Activated naive CD4-positive, alpha-beta T cell (primary cell): ENCODE measurements around the gene PRKCI.
"Not testable (repeated sequence)": the region's sequence is repeated elsewhere in the genome, so short reads cannot be mapped to it uniquely, and the experiment has no call there.

Experiments used
- DNase-seq, 4 experiments: peaks; one replicate each; lab custom pipeline; 2025; lab: John Stamatoyannopoulos, UW

PRKCI gene

GRCh38 chr3:170222647-170223541 is 670 bp downstream of the PRKCI start:
- DNase-seq = peak in 2 of 4 experiments; percentile 19 to 50

DNA sequence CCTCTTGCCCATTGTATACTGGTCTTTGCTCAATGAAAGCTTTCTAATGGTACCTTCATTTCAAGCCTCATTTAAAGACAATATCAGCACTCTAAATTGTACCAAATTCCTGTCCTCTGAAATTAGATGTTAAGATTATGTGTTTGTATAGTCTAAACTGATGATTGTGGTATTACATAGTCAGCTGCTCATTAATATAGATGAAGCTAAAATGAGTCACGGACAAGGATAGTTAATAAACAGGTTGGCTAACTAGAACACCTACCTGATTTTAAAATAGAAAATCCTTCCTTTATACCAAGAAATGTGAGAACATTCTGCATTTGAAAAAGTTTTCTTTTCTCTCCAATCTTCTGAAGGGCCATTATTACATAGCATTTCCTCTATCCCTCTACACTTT is 2.9 kb downstream of the PRKCI start:
- DNase-seq = no peak

- no peak for DNase-seq
Observed at GRCh38 chr3:170226426-170226960, 4.3 kb downstream of the PRKCI start.

GRCh38 chr3:170228093-170228766 is 6.0 kb downstream of the PRKCI start:
- no peak for DNase-seq

DNA sequence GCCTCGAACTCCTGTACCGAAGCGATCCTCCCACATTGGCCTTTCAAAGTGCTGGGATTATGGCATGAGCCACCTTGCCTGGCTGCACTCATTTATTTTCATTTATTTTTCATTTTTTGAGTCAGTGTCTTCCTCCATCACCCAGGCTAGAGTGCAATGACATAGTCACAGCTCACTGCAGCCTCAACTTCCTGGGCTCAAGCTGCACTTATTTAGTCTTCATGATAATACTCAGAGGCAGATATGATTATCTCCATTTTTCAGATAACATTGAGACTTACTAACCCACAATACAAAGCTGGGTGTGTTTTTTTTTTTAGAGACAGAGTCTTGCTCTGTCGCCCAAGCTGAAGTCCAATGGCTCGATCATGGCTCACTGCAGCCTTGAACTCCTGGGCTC is 10.0 kb downstream of the PRKCI start:
- DNase-seq = no peak

DNA sequence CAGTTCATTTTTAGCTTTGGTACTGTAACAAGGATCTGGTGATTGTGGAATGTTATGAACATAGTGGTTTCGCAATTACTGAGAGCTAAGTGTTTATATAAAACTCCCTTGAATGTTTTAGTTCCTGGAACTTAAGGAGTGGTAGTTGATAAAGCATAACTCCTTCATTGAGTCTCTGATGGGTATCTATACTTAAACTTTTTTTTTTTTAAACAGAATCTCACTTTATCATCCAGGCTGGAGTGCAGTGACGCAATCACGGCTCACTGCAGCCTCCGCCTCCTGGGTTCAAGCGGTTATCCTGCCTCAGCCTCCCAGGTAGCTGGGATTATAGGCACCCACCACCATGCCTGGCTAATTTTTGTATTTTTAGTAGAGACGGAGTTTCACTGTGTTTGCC is 11.3 kb downstream of the PRKCI start:
- no peak for DNase-seq

DNA sequence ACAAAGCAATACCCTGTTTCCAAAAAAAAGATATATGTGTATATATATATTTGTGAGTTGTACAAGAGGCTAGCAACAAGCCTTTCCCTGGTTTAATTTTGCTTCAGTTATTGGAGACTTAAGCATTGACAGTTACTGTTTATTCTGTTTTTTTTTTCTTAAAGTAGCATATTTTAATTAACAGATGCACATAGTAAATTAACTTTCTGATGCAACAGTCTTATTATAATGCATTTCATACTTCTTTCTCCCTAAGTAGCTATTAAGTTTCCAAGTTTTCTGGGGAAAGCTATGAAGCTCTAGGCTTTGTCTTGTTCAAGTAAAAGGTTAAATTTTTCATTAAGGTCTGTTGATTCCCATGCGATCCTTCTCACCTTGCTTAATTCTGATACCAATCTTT is 17.9 kb downstream of the PRKCI start:
- DNase-seq = no peak

DNA sequence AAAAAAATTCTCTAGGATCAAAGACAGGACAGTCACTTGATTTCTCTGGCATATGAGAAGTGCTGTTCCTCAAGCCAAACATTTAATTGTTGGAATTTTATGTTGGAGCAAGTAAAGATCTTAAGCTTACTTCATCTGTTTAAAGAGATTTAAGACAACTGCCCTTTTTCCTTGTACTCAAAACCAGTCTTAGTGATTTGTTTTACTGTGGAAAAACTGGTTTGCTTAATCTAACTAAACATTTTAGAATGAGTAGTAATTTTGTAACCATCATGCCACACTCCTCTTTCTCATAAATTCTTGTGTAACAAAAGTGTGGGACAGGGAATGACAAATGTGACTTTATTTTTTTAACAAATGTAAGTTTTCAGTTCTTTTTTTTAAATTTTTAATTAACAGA is 18.4 kb downstream of the PRKCI start:
- DNase-seq = no peak

- DNase-seq = no peak
Observed at GRCh38 chr3:170244576-170244975, 22.4 kb downstream of the PRKCI start.

- no peak for DNase-seq
Observed at GRCh38 chr3:170247875-170248274, 25.7 kb downstream of the PRKCI start.

DNA sequence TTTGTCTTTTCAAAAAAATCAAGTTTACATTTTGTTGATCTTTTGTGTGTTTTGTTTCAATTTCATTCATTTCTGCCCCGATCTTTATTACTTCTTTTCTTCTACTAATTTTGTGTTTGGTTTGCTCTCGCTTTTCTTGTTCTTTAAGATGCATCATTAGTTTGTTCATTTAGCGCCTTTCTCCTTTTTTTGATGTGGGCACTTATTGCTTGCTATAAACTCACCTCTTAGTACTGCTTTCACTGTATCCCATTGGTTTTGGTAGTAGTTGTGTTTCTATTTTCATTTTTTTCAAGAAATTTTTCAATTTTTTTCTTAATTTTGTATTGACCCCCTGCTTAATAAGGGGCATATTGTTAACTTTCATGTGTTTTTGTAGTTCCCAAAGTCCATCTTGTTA is 34.4 kb downstream of the PRKCI start:
- no peak for DNase-seq

DNA sequence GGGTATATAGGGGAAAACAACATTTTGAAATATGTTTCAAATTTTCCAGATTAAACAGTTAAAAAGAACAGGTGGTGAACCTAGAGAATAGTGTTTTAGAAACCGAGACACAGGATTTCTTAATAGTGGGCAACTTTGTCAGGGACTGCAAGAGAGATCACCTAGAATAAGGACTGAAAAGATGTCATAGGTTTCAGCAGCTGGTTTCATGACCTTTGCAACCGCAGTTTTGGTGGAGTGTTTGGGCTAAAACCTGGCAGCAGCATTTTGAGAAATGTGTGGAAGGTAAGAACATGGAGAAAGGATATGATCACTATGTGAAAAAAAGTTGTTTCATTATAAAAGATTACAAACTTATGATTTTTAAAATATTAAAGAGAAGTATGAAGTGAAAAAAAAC is 34.9 kb downstream of the PRKCI start:
- no peak for DNase-seq

DNA sequence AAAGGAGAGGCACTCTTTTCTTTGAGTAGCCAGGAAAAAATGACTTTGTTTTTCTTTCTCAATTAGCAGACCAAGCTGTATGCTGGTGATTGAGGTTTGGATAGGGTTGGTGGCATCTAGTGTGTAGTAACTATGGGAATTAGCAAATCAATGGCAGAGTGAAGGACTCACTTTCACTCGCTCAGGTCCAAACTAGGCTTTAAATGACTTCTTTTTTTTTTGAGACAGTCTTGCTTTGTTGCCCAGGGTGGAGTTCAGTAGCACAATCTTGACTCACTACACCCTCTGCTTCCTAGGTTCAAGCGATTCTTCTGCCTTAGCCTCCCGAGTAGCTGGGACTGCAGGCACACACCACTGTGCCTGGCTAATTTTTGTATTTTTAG is 35.9 kb downstream of the PRKCI start:
- no peak for DNase-seq

GRCh38 chr3:170259907-170260306 is 37.7 kb downstream of the PRKCI start:
- DNase-seq = no peak

DNA sequence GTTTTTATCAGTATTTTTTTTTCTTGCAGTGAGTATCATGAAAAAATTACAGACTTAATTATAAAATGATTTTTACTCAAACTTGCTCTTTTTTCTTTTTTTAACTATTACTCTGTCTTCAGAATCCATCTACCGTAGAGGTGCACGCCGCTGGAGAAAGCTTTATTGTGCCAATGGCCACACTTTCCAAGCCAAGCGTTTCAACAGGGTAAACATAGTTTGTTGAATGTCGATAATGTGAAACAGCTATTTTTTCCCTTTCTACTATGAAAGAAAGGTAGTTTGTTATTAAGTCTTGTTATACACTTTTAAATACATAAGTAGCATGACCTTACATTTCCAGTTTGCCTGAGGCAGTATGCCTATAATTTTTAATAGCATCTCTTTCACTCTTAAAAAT is 45.6 kb downstream of the PRKCI start:
- DNase-seq = no peak

DNA sequence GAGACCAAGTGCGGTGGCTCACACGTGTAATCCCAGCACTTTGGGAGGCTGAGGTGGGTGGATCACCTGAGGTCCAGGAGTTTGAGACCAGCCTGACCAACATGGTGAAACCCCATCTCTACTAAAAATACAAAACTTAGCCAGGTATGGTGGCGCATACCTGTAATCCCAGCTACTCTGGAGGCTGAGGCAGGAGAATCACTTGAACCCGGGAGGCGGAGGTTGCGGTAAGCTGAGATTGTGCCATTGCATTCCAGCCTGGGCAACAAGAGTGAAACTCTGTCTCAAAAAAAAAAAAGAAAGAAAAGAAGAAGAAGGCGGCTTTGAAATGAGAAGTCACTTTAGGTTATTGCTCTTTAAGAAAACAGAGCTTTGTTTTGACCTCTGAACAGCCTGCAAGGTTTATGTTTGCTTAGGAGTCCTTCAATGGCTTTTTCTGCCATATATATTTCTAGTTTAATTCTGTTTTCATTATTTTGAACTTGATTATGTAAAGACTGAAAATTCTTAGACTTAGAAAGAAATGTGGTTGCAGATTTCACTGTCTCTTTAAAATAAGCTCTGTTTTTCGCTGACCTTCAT is 47.5 kb downstream of the PRKCI start:
- not testable (repeated sequence) for DNase-seq

DNA sequence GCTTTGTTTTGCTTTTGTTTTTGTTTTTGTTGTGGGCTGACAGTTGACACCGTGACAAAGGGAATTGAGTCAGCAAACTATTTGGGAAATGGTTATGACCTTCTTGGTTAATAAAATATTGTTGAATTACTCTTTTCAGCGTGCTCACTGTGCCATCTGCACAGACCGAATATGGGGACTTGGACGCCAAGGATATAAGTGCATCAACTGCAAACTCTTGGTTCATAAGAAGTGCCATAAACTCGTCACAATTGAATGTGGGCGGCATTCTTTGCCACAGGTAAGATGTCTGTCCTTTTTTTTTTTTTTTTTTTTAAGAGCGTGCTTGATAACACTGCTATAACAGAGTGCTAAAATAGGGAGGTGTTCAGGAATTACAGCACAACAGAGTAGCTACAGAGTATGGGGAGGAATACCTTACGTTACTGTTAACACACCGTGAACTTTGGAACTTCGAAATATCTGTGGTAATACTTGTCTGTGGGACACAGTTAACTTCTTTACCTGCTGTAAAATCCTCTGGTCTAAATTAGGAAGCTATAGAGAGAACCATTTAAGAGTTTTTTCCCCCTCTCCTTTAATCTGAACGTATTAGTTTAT is 48.2 kb downstream of the PRKCI start:
- no peak for DNase-seq

GRCh38 chr3:170274641-170275040 is 52.4 kb downstream of the PRKCI start:
- DNase-seq = no peak

DNA sequence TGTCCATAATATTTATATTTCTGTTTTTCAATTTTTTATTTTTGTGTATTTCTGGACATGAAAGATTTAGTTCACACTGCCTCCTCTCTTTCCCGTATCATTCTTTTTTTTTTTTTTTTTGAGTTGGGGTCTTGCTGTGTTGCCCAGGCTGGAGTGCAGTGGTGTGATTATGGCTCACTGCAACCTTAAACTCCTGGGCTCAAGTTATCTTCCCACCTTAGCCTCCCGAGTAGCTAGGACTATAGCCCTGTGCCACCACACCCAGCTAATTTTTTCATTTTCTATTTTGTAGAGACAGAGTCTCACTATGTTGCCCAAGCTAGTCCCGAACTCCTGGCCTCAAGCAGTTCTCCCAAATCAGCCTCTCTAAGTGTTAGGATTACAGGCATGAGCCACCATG is 53.6 kb downstream of the PRKCI start:
- no peak for DNase-seq

DNA sequence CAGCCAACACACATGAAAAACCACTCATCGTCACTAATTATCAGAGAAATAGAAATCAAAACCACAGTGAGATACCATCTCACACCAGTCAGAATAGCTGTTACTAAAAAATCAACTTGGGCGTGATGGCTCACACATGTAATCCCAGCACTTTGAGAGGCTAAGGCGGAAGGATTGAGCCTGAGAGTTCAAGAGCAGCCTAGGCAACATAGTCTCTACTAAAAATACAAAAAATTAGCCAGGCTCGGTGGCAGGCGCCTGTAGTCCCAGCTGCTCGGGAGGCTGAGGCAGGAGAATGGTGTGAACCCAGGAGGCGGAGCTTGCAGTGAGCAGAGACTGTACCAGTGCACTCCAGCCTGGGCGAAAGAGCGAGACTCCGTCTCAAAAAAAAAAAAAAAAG is 55.1 kb downstream of the PRKCI start:
- DNase-seq = not testable (repeated sequence)

GRCh38 chr3:170277833-170278580 is 55.8 kb downstream of the PRKCI start:
- no peak for DNase-seq

GRCh38 chr3:170278627-170279026 is 56.4 kb downstream of the PRKCI start:
- DNase-seq = no peak
